ENCODE results near the gene MTF1.

Gene MTF1

GRCh38 chr1:37872692-37873091 lies 13.3 kb upstream of the MTF1 start:
- CTCF ChIA-PET, result interaction anchor here (1.3 kb wide), 1 partner anchor 13 kb away, joined by 5 read pairs; no protein-coding TSS in a partner anchor
- H3K36me3 ChIP-seq (ENCODE audit: control insufficient read depth in 2 of 2, insufficient read depth in 1 of 2, low read length in 2 of 2), result peaks cover 30 to 75% of the 10 kb centered on the region in 2 experiments
- H3K9me3 ChIP-seq (ENCODE audit: control insufficient read depth, insufficient read depth, low read depth, low read length), result no peaks in the 10 kb centered on the region
- no peak overlapping the region for H3K4me3 ChIP-seq (ENCODE audit: low read depth, low read length)
- H3K4me1 ChIP-seq (ENCODE audit: control insufficient read depth, insufficient read depth, low read length), result no peaks in the 10 kb centered on the region
- no peak overlapping the region for H3K27ac ChIP-seq (ENCODE audit: extremely low read depth, low read depth, low read length)
- TF ChIP-seq ZNF114 (tag by site-specific recombination; IDR thresholded peaks at IDR 0.05) (no peak), ZNF362 (tag by site-specific recombination; IDR thresholded peaks at IDR 0.05) (no peak), ZNF37A (tag by site-specific recombination; IDR thresholded peaks at IDR 0.05) (no peak), ZNF174 (tag by site-specific recombination; IDR thresholded peaks at IDR 0.05) (no peak), ZNF777 (tag by site-specific recombination; IDR thresholded peaks at IDR 0.05; ENCODE audit: borderline replicate concordance) (no peak), ZNF76 (tag by site-specific recombination; IDR thresholded peaks at IDR 0.05; ENCODE audit: borderline replicate concordance, low read depth) (no peak)
- TF ChIP-seq, protein P1, sequence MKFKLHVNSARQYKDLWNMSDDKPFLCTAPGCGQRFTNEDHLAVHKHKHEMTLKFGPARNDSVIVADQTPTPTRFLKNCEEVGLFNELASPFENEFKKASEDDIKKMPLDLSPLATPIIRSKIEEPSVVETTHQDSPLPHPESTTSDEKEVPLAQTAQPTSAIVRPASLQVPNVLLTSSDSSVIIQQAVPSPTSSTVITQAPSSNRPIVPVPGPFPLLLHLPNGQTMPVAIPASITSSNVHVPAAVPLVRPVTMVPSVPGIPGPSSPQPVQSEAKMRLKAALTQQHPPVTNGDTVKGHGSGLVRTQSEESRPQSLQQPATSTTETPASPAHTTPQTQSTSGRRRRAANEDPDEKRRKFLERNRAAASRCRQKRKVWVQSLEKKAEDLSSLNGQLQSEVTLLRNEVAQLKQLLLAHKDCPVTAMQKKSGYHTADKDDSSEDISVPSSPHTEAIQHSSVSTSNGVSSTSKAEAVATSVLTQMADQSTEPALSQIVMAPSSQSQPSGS (tag by site-specific recombination; IDR thresholded peaks at IDR 0.05; ENCODE audit: low read depth), result no peak
- TF ChIP-seq, protein P2, sequence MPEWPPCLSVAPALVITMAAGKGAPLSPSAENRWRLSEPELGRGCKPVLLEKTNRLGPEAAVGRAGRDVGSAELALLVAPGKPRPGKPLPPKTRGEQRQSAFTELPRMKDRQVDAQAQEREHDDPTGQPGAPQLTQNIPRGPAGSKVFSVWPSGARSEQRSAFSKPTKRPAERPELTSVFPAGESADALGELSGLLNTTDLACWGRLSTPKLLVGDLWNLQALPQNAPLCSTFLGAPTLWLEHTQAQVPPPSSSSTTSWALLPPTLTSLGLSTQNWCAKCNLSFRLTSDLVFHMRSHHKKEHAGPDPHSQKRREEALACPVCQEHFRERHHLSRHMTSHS (tag by site-specific recombination; IDR thresholded peaks at IDR 0.05), result no peak
- POLR2A ChIA-PET, result interaction anchor here (0.6 kb wide), 1 partner anchor 29 kb away, joined by 3 read pairs; no protein-coding TSS in a partner anchor

GRCh38 chr1:37868466-37868865 lies 9.1 kb upstream of the MTF1 start:
- Histone ChIP-seq H3K4me3 (ENCODE audit: low read depth, low read length) (no peak overlapping the region), H3K27ac (ENCODE audit: extremely low read depth, low read depth, low read length) (no peak overlapping the region), H3K36me3 (ENCODE audit: control insufficient read depth in 2 of 2, insufficient read depth in 1 of 2, low read length in 2 of 2) (peaks cover 4 to 78% of the 10 kb centered on the region in 2 experiments; a peak in 2 of 3 replicates), H3K4me1 (ENCODE audit: control insufficient read depth, insufficient read depth, low read length) (no peaks in the 10 kb centered on the region), H3K9me3 (ENCODE audit: control insufficient read depth, insufficient read depth, low read depth, low read length) (no peaks in the 10 kb centered on the region)
- POLR2A ChIA-PET, result no interaction called here
- TF ChIP-seq, protein P3, sequence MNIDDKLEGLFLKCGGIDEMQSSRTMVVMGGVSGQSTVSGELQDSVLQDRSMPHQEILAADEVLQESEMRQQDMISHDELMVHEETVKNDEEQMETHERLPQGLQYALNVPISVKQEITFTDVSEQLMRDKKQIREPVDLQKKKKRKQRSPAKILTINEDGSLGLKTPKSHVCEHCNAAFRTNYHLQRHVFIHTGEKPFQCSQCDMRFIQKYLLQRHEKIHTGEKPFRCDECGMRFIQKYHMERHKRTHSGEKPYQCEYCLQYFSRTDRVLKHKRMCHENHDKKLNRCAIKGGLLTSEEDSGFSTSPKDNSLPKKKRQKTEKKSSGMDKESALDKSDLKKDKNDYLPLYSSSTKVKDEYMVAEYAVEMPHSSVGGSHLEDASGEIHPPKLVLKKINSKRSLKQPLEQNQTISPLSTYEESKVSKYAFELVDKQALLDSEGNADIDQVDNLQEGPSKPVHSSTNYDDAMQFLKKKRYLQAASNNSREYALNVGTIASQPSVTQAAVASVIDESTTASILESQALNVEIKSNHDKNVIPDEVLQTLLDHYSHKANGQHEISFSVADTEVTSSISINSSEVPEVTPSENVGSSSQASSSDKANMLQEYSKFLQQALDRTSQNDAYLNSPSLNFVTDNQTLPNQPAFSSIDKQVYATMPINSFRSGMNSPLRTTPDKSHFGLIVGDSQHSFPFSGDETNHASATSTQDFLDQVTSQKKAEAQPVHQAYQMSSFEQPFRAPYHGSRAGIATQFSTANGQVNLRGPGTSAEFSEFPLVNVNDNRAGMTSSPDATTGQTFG (tag by site-specific recombination; IDR thresholded peaks at IDR 0.05; ENCODE audit: borderline replicate concordance), result no peak
- no peak for TF ChIP-seq ZNF362 (tag by site-specific recombination; IDR thresholded peaks at IDR 0.05)
- TF ChIP-seq ZBTB21 (tag by site-specific recombination; IDR thresholded peaks at IDR 0.05), result no peak
- TF ChIP-seq ZNF830 (tag by site-specific recombination; IDR thresholded peaks at IDR 0.05; ENCODE audit: low read depth), result no peak
- no peak for TF ChIP-seq ZNF132 (tag by site-specific recombination; IDR thresholded peaks at IDR 0.05; ENCODE audit: borderline replicate concordance)
- TF ChIP-seq ZNF701 (tag by site-specific recombination; IDR thresholded peaks at IDR 0.05), result no peak
- TF ChIP-seq HOXA7 (CRISPR knock-in tag; IDR thresholded peaks at IDR 0.05; ENCODE audit: borderline replicate concordance), result no peak
- TF ChIP-seq ZNF184 (tag by site-specific recombination; IDR thresholded peaks at IDR 0.05), result no peak
- TF ChIP-seq ZNF629 (tag by site-specific recombination; IDR thresholded peaks at IDR 0.05), result no peak
- CTCF ChIA-PET, result interaction anchor here (0.6 kb wide), 1 partner anchor 483 kb away, joined by 3 read pairs; no protein-coding TSS in a partner anchor
